ENCODE measurements around the gene KIF26A. TPM values are rescaled to one million over a fixed set of nuclear protein-coding genes. Genes with fewer than 3 reads are reported as not detected.

The KIF26A gene
- 1 to 10 TPM; 2.0 to 3.9 TPM for total RNA-seq

DNA sequence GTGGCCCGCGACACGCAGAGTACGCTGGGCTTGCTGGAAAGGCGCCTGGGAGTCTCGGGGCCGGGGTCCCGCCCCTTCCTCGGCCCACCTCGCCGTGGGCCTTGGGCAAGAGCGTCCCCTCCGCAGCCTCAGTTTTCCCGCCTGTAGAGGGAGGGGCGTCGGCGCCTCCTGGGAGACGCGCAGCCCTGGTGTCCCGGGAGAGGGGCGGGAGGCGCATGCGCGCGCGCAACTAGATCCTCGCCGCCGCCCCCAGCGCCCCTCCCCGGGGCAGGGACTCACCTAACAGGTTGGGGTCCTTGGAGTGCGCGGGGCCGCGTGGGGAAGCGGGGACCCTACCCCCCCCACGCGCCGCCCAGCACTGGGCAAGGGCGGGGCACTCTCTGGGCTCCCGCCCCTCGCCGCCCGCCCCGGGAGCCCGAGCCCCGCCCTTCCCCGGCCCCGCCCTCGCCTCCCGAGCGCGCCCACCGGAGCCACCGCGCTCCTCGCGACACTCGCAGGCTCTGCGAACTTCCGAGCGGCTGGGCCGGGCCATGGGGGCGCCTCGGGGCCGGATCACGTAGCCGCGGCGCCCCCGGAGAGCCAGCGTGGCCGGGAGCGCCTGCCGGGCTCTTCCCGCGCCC is at the start of gene KIF26A:
TSS of gene KIF26A (plus strand) at position 490 of the 620 bp plus-strand sequence. CDS start 136 bp downstream, outside the sequence.
- TF ChIP-seq, protein P1, sequence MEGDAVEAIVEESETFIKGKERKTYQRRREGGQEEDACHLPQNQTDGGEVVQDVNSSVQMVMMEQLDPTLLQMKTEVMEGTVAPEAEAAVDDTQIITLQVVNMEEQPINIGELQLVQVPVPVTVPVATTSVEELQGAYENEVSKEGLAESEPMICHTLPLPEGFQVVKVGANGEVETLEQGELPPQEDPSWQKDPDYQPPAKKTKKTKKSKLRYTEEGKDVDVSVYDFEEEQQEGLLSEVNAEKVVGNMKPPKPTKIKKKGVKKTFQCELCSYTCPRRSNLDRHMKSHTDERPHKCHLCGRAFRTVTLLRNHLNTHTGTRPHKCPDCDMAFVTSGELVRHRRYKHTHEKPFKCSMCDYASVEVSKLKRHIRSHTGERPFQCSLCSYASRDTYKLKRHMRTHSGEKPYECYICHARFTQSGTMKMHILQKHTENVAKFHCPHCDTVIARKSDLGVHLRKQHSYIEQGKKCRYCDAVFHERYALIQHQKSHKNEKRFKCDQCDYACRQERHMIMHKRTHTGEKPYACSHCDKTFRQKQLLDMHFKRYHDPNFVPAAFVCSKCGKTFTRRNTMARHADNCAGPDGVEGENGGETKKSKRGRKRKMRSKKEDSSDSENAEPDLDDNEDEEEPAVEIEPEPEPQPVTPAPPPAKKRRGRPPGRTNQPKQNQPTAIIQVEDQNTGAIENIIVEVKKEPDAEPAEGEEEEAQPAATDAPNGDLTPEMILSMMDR (IDR thresholded peaks at IDR 0.05), result no peak
- H3K4me1 ChIP-seq (ENCODE audit: control insufficient read depth in 1 of 2, low read depth in 2 of 2), result peaks cover 8 to 28% of the 10 kb centered on the region in 2 donors
- H3K27me3 ChIP-seq (replicated peaks; ENCODE audit: insufficient read depth), result no peaks in the 10 kb centered on the region
- H3K27ac ChIP-seq, result no peak within 1 kb of the TSS
- no peaks in the 10 kb centered on the region for H3K36me3 ChIP-seq
- H3K9me3 ChIP-seq, result no peaks in the 10 kb centered on the region
- no peak for DNase-seq (ENCODE audit: low spot score)
- peak within 1 kb of the TSS; percentile 67 for H3K4me3 ChIP-seq
- ATAC-seq (ENCODE audit: insufficient number of reproducible peaks, low FRiP score, low read depth), result no peak

DNA sequence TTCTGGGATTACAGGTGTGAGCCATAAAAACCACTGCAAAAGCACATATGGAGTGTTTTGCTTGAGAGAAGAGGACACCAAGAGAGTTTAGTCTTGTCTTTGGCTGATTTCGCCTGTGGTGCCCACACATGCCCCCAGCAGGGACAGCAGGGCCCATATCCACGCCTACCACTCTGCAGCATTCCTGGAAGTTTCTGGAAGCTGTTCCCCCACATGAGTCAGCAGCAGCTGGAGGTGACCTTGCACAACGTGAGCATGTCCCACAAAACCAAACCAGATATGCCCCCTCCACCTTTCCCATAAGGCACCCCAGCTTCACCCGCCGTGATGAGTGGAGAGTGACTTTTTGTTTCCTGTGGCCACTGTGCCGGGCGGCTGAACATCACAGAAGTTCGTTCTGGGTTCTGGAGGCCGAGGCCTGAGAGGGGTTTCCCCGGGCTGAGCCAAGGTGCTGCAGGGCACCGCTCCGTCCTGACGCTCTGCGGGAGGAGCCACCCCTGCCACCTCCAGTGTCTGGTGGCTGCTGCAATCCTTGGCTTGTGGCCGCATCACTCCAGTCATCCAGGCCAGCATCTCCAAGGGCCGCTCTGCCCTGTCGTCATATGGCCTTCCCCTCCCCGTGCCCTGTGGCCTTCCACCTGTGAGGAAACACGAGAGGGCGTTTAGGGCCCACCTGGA is 48.2 kb upstream of the KIF26A start:
- H3K27me3 ChIP-seq (replicated peaks; ENCODE audit: insufficient read depth), result no peaks in the 10 kb centered on the region
- TF ChIP-seq, protein P1 (IDR thresholded peaks at IDR 0.05), result no peak
- no peak for ATAC-seq (ENCODE audit: insufficient number of reproducible peaks, low FRiP score, low read depth)
- H3K27ac ChIP-seq, result no peak overlapping the region
- H3K9me3 ChIP-seq, result no peaks in the 10 kb centered on the region
- DNase-seq (ENCODE audit: low spot score), result no peak
- no peaks in the 10 kb centered on the region for H3K4me1 ChIP-seq (ENCODE audit: control insufficient read depth in 1 of 2, low read depth in 2 of 2)
- H3K36me3 ChIP-seq, result no peaks in the 10 kb centered on the region
- no peak overlapping the region for H3K4me3 ChIP-seq

DNA sequence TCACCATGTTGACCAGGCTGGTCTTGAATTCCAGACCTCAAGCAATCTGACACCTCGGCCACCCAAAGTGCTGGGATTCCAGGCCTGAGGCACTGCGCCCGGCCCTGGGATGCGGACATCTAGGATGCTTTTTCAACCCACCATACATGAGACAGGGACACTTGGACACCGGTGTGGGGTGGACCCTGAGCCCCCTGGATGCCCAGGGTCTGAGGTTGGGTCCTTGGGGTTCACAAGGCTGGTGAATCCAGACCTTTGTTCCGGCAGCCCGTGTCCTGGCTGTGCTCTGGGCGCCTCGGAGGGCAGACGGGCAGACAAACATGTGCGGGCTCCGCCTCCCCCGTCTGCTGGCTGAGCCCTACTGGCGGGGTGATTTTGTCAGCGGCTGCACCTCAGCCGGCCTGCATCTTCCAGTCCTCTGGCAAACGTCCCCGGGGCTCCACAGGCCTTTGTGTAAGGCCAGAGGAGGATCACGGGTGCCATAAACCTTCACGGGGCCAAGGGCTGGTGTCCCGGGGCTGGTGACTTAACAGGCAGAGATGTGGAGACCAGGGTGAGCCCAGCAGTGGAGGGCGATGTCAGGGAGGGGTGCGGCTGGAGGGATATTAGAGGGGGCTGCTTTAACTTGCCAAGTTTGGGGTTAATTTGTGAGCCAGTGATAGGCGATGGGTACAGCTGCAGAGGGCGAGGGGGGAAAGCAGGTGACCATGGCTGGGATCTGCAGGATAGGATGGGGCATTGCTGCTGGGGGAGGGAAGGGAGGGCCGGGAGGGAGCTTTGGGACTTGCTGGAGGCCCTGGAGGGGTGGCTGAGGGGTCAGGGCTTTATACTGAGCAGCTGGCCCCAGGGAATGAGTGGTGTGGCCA is 47.1 kb upstream of the KIF26A start:
- Histone ChIP-seq H3K9me3 (no peaks in the 10 kb centered on the region), H3K4me1 (ENCODE audit: control insufficient read depth in 1 of 2, low read depth in 2 of 2) (no peaks in the 10 kb centered on the region), H3K27ac (no peak overlapping the region), H3K4me3 (no peak overlapping the region), H3K27me3 (replicated peaks; ENCODE audit: insufficient read depth) (no peaks in the 10 kb centered on the region), H3K36me3 (no peaks in the 10 kb centered on the region)
- TF ChIP-seq, protein P1 (IDR thresholded peaks at IDR 0.05), result no peak
- ATAC-seq (ENCODE audit: insufficient number of reproducible peaks, low FRiP score, low read depth) (no peak), DNase-seq (ENCODE audit: low spot score) (no peak)

DNA sequence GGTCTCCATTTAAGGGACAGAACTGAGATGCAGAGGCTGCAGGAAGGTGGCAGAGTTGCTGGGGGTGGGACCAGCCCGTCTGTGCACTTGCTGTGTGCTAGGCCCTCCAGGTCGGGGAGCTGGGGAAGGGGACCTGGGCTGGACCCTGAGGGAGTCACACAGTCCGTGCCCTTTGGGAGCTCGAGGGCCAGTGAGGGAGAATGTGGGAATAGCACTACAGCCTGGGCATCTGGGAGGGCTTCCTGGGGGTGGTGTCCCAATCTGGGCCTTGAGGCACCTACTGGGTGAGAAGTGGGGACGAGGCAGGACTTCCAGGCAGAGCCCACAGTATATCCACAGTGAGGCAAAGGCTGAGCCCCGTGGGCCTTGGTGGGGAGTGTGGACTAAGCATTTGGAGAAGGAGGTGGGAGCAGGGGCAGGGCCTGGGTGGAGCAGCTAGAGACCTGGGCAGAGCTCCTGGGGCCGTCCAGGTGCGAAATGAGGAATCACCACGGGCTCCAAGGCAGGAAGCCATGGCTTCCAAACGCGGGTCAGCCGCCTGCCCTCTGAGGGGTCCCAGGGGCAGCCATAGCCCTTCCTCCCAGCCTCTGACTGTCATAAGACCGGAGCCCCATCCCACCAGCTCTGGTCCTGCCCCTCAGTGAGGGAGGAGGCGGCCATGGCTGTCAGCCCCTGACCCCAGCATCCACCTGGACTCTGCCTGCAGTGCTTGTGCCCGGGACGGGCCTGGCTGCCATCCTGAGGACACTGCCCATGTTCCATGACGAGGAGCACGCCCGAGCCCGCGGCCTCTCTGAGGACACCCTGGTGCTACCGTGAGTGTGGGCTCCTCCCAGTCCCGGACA is 46.2 kb upstream of the KIF26A start:
- ATAC-seq (ENCODE audit: insufficient number of reproducible peaks, low FRiP score, low read depth), result no peak
- TF ChIP-seq, protein P1 (IDR thresholded peaks at IDR 0.05), result no peak
- no peak overlapping the region for H3K4me3 ChIP-seq
- no peak for DNase-seq (ENCODE audit: low spot score)
- H3K36me3 ChIP-seq, result no peaks in the 10 kb centered on the region
- no peaks in the 10 kb centered on the region for H3K27me3 ChIP-seq (replicated peaks; ENCODE audit: insufficient read depth)
- H3K9me3 ChIP-seq, result no peaks in the 10 kb centered on the region
- no peak overlapping the region for H3K27ac ChIP-seq
- H3K4me1 ChIP-seq (ENCODE audit: control insufficient read depth in 1 of 2, low read depth in 2 of 2), result no peaks in the 10 kb centered on the region

Data from thoracic aorta (tissue), 2 donors.